GM12878 (cell line): ENCODE results near the gene TNFSF9. TPM values are rescaled to one million over a fixed set of nuclear protein-coding genes. Genes with fewer than 3 reads are reported as not detected.

Source experiments
- CBFB ChIP-seq: IDR thresholded peaks from 2 replicates; pipeline ENCODE4 v1.6.1; 2016; ENCODE audit warnings: antibody characterized with exemption, low read depth
- EED ChIP-seq: sonication (generic); IDR thresholded peaks from 2 replicates; pipeline ENCODE4 v1.6.1; 2016; ENCODE audit warnings: antibody characterized with exemption, low read depth
- FOXM1 ChIP-seq: IDR thresholded peaks from 2 replicates; pipeline ENCODE4 v1.6.1; 2012; ENCODE audit warnings: low read depth, mild to moderate bottlenecking, inconsistent platforms, low read length, moderate library complexity
- IRF4 ChIP-seq: IDR thresholded peaks from 2 replicates; pipeline ENCODE4 v1.6.1; 2011; ENCODE audit warnings: low read depth, low read length
- PAX5 ChIP-seq: IDR thresholded peaks from 2 replicates; pipeline ENCODE4 v1.6.1; 2011; ENCODE audit warnings: low read depth, low read length, borderline replicate concordance
- RB1 ChIP-seq: fragments of 450-650 bp; formaldehyde crosslinking; IDR thresholded peaks from 2 replicates; pipeline ENCODE4 v1.6.1; 2017; ENCODE audit warnings: mild to moderate bottlenecking, borderline replicate concordance
- SMAD1 ChIP-seq: fragments of 450-650 bp; IDR thresholded peaks from 2 replicates; pipeline ENCODE4 v1.6.1; 2018; ENCODE audit warnings: mild to moderate bottlenecking, low read depth; ENCODE audit not compliant: partially characterized antibody
- SMAD5 ChIP-seq: IDR thresholded peaks from 2 replicates; pipeline ENCODE4 v1.6.1; 2016; ENCODE audit warnings: antibody characterized with exemption, low read depth
- STAT3 ChIP-seq: IDR thresholded peaks from 2 replicates; pipeline ENCODE4 v1.6.1; 2011; ENCODE audit warnings: low read depth, low read length, improper control_type of control experiment
- ZNF274 ChIP-seq: IDR thresholded peaks from one replicate; pipeline ENCODE4 v1.8.0; 2011; ENCODE audit not compliant: insufficient read length, insufficient read depth
- polyA plus RNA-seq, 11 experiments: library from polyadenylated mRNA; depleted of rRNA in 4 of 11; unstranded in 6 of 11; stranded (reverse) in 5 of 11; fragments of >200 nt; fragmentation: Nextera tagmentation in 4 of 11; fragmentation: Illumina TruSeq in 1 of 11; extraction: Ambion mirVana in 4 of 11; extraction: Trizol in 1 of 11; gene quantifications; 1 replicate in 1 of 11; 2 replicates in 10 of 11; pipeline versions ENCODE4 v1.2.1 to v1.2.3, GENCODE V29; 2011 to 2016; ENCODE audit warnings: inconsistent platforms in 2 of 11, missing spikeins in 2 of 11, low read depth in 1 of 11
- total RNA-seq, 4 experiments: library from RNA; depleted of rRNA in 3 of 4; stranded (reverse); fragments of >200 nt in 3 of 4; fragmentation: Illumina TruSeq in 1 of 4; extraction: Trizol in 1 of 4; gene quantifications; 2 replicates each; pipeline versions ENCODE4 v1.2.1 to v1.2.3, GENCODE V29; 2013 to 2021
- TF ChIP-seq, protein P1 (sequence below): IDR thresholded peaks from 2 replicates; pipeline ENCODE4 v1.6.1; 2012; ENCODE audit warnings: low read length, inconsistent platforms
- TF ChIP-seq, protein P2 (sequence below): fragments of 450-650 bp; IDR thresholded peaks from 2 replicates; pipeline ENCODE4 v1.6.1; 2018; ENCODE audit warnings: mild to moderate bottlenecking, low read depth, moderate library complexity; ENCODE audit not compliant: partially characterized antibody
- TF ChIP-seq, protein P3 (sequence below): fragments of 450-650 bp; formaldehyde crosslinking; IDR thresholded peaks from 2 replicates; pipeline ENCODE4 v1.4.0; 2020; ENCODE audit warnings: mild to moderate bottlenecking, moderate library complexity
- TF ChIP-seq, protein P4 (sequence below): fragments of 450-650 bp; formaldehyde crosslinking; IDR thresholded peaks from 2 replicates; pipeline ENCODE4 v1.5.0; 2022; ENCODE audit warnings: mild to moderate bottlenecking, missing genetic modification characterization

The TNFSF9 gene
- total and polyA plus RNA-seq, 10 of the 15 experiments (the other 5 are each of a cell fraction or from before 2014, with no cell fraction given) = 6.2 to 75.3 (median 22.1) TPM

DNA sequence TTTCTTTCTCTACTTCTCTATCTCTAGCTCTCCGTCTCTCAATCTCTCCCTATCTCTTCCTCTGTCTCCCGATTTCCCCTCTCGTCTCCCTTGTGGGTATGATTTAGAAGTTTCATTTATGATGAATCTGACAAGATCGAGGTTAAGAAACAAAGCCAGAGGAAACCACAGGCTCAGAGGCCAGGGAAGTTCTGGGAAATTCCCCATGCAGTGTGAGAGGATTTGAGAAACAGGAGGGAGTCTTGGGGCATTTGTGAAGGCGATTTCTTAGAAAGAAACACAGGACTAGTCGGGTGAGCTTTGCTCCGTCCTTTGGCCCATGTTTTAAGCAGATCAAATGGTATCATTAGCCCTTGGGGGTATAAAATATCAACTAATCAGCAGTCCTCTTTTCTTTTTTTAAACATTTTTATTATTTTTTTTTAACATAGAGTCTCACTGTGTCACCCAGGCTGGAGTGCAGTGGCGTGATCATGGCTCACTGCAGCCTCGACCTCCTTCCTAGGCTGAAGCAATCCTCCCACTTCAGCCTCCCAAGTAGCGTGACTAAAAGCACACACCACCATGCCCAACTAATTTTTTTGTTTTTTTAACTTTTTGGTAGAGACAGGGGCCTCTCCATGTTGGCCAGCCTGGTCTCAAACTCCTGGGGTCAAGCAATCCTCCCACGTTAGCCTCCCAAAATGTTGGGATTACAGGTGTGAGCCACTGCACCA is 25.8 kb downstream of the TNFSF9 start (continued):
- TF ChIP-seq, protein P1, sequence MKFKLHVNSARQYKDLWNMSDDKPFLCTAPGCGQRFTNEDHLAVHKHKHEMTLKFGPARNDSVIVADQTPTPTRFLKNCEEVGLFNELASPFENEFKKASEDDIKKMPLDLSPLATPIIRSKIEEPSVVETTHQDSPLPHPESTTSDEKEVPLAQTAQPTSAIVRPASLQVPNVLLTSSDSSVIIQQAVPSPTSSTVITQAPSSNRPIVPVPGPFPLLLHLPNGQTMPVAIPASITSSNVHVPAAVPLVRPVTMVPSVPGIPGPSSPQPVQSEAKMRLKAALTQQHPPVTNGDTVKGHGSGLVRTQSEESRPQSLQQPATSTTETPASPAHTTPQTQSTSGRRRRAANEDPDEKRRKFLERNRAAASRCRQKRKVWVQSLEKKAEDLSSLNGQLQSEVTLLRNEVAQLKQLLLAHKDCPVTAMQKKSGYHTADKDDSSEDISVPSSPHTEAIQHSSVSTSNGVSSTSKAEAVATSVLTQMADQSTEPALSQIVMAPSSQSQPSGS = peak; percentile 54; the same call in 1 of the 2 replicates
- TF ChIP-seq EED = peak; percentile 99
- peak; percentile 83; the same call in 1 of the 2 replicates for TF ChIP-seq FOXM1
- no peak for TF ChIP-seq IRF4
- TF ChIP-seq, protein P2, sequence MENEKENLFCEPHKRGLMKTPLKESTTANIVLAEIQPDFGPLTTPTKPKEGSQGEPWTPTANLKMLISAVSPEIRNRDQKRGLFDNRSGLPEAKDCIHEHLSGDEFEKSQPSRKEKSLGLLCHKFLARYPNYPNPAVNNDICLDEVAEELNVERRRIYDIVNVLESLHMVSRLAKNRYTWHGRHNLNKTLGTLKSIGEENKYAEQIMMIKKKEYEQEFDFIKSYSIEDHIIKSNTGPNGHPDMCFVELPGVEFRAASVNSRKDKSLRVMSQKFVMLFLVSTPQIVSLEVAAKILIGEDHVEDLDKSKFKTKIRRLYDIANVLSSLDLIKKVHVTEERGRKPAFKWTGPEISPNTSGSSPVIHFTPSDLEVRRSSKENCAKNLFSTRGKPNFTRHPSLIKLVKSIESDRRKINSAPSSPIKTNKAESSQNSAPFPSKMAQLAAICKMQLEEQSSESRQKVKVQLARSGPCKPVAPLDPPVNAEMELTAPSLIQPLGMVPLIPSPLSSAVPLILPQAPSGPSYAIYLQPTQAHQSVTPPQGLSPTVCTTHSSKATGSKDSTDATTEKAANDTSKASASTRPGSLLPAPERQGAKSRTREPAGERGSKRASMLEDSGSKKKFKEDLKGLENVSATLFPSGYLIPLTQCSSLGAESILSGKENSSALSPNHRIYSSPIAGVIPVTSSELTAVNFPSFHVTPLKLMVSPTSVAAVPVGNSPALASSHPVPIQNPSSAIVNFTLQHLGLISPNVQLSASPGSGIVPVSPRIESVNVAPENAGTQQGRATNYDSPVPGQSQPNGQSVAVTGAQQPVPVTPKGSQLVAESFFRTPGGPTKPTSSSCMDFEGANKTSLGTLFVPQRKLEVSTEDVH = no peak
- TF ChIP-seq CBFB = peak; percentile 75; the same call in 1 of the 2 replicates
- no peak for TF ChIP-seq PAX5
- no peak for TF ChIP-seq STAT3
- no peak for TF ChIP-seq SMAD5
- no peak for TF ChIP-seq SMAD1
- TF ChIP-seq, protein P3, sequence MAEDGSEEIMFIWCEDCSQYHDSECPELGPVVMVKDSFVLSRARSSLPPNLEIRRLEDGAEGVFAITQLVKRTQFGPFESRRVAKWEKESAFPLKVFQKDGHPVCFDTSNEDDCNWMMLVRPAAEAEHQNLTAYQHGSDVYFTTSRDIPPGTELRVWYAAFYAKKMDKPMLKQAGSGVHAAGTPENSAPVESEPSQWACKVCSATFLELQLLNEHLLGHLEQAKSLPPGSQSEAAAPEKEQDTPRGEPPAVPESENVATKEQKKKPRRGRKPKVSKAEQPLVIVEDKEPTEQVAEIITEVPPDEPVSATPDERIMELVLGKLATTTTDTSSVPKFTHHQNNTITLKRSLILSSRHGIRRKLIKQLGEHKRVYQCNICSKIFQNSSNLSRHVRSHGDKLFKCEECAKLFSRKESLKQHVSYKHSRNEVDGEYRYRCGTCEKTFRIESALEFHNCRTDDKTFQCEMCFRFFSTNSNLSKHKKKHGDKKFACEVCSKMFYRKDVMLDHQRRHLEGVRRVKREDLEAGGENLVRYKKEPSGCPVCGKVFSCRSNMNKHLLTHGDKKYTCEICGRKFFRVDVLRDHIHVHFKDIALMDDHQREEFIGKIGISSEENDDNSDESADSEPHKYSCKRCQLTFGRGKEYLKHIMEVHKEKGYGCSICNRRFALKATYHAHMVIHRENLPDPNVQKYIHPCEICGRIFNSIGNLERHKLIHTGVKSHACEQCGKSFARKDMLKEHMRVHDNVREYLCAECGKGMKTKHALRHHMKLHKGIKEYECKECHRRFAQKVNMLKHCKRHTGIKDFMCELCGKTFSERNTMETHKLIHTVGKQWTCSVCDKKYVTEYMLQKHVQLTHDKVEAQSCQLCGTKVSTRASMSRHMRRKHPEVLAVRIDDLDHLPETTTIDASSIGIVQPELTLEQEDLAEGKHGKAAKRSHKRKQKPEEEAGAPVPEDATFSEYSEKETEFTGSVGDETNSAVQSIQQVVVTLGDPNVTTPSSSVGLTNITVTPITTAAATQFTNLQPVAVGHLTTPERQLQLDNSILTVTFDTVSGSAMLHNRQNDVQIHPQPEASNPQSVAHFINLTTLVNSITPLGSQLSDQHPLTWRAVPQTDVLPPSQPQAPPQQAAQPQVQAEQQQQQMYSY (CRISPR knock-in tag) = 0 out of 2 replicates have a peak, but pooled peaks have one; percentile 36
- TF ChIP-seq RB1 = no peak
- TF ChIP-seq, protein P4, sequence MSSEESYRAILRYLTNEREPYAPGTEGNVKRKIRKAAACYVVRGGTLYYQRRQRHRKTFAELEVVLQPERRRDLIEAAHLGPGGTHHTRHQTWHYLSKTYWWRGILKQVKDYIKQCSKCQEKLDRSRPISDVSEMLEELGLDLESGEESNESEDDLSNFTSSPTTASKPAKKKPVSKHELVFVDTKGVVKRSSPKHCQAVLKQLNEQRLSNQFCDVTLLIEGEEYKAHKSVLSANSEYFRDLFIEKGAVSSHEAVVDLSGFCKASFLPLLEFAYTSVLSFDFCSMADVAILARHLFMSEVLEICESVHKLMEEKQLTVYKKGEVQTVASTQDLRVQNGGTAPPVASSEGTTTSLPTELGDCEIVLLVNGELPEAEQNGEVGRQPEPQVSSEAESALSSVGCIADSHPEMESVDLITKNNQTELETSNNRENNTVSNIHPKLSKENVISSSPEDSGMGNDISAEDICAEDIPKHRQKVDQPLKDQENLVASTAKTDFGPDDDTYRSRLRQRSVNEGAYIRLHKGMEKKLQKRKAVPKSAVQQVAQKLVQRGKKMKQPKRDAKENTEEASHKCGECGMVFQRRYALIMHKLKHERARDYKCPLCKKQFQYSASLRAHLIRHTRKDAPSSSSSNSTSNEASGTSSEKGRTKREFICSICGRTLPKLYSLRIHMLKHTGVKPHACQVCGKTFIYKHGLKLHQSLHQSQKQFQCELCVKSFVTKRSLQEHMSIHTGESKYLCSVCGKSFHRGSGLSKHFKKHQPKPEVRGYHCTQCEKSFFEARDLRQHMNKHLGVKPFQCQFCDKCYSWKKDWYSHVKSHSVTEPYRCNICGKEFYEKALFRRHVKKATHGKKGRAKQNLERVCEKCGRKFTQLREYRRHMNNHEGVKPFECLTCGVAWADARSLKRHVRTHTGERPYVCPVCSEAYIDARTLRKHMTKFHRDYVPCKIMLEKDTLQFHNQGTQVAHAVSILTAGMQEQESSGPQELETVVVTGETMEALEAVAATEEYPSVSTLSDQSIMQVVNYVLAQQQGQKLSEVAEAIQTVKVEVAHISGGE (CRISPR knock-in tag) = no peak
- TF ChIP-seq ZNF274 = no peak
